OCI-LY1 (cell line): ENCODE data around the gene ASAP3.

Experiments used
- H2AFZ ChIP-seq: fragments of 200-600 bp; sonication (generic), shearing (Covaris generic); 2 replicates; pipeline ENCODE4 v1.6.0; 2014; ENCODE audit warnings: antibody characterized with exemption, mild to moderate bottlenecking, low read length
- H3F3A ChIP-seq: fragments of 200-600 bp; sonication (generic), shearing (Covaris generic); 2 replicates; pipeline ENCODE4 v1.6.0; 2014; ENCODE audit warnings: mild to moderate bottlenecking, antibody characterized with exemption, low read length, moderate library complexity; ENCODE audit not compliant: insufficient read depth
- H3K27ac ChIP-seq: fragments of 200-600 bp; sonication (generic); 2 replicates; pipeline ENCODE4 v1.5.1; 2014; ENCODE audit warnings: low read length, mixed run types, mild to moderate bottlenecking, low read depth; ENCODE audit not compliant: poor library complexity, severe bottlenecking
- H3K27me3 ChIP-seq: fragments of 200-600 bp; sonication (generic); 2 replicates; pipeline ENCODE4 v1.6.0; 2014; ENCODE audit warnings: antibody characterized with exemption, mild to moderate bottlenecking, low read length, moderate library complexity; ENCODE audit not compliant: insufficient read depth
- H3K36me3 ChIP-seq: fragments of 200-600 bp; sonication (generic); 2 replicates; pipeline ENCODE4 v1.6.1; 2014; ENCODE audit warnings: mild to moderate bottlenecking, antibody characterized with exemption, low read length, moderate library complexity, mixed read lengths; ENCODE audit not compliant: insufficient read depth
- H3K4me1 ChIP-seq: fragments of 200-600 bp; sonication (generic); 2 replicates; pipeline ENCODE4 v1.5.1; 2014; ENCODE audit warnings: mild to moderate bottlenecking, low read length, moderate library complexity; ENCODE audit not compliant: insufficient read depth, severe bottlenecking
- H3K4me2 ChIP-seq: fragments of 200-600 bp; sonication (generic), shearing (Covaris generic); 2 replicates; pipeline ENCODE4 v1.6.1; 2014; ENCODE audit warnings: low read length
- H3K4me3 ChIP-seq: fragments of 200-600 bp; sonication (generic); 2 replicates; pipeline ENCODE4 v1.5.1; 2014; ENCODE audit warnings: low read length, low read depth, mild to moderate bottlenecking, mixed read lengths; ENCODE audit not compliant: poor library complexity, severe bottlenecking
- H3K79me2 ChIP-seq: fragments of 200-600 bp; shearing (Covaris generic); 2 replicates; pipeline ENCODE4 v1.6.1; 2016; ENCODE audit warnings: mixed run types, low read length, mixed read lengths; ENCODE audit not compliant: insufficient read depth
- H3K9ac ChIP-seq: fragments of 200-600 bp; sonication (generic), shearing (Covaris generic); 2 replicates; pipeline ENCODE4 v1.6.1; 2014; ENCODE audit warnings: mild to moderate bottlenecking, low read length, mixed read lengths
- H3K9me2 ChIP-seq: fragments of 200-600 bp; sonication (generic), shearing (Covaris generic); 2 replicates; pipeline ENCODE4 v1.6.1; 2014; ENCODE audit warnings: low read depth, mild to moderate bottlenecking, low read length, mixed read lengths
- H3K9me3 ChIP-seq: fragments of 200-600 bp; shearing (Covaris generic); 2 replicates; pipeline ENCODE4 v1.6.1; 2014; ENCODE audit warnings: low read length, mixed read lengths
- H4K20me1 ChIP-seq: fragments of 200-600 bp; sonication (generic), shearing (Covaris generic); 2 replicates; pipeline ENCODE4 v1.6.0; 2016; ENCODE audit warnings: mild to moderate bottlenecking, low read length; ENCODE audit not compliant: insufficient read depth
- EZH2 ChIP-seq: fragments of 200-600 bp; sonication (generic), shearing (Covaris generic); IDR thresholded peaks from 2 replicates; pipeline ENCODE4 v1.8.0; 2017; ENCODE audit warnings: borderline replicate concordance, mixed run types, mild to moderate bottlenecking, antibody characterized with exemption, low read length, moderate library complexity, mixed read lengths
- TF ChIP-seq, protein P1 (sequence below): fragments of 200-600 bp; sonication (generic), shearing (Covaris generic); IDR thresholded peaks from 2 replicates; pipeline ENCODE4 v1.5.1; 2017; ENCODE audit warnings: mild to moderate bottlenecking, antibody characterized with exemption, low read length, moderate library complexity, mixed read lengths

The ASAP3 gene

DNA sequence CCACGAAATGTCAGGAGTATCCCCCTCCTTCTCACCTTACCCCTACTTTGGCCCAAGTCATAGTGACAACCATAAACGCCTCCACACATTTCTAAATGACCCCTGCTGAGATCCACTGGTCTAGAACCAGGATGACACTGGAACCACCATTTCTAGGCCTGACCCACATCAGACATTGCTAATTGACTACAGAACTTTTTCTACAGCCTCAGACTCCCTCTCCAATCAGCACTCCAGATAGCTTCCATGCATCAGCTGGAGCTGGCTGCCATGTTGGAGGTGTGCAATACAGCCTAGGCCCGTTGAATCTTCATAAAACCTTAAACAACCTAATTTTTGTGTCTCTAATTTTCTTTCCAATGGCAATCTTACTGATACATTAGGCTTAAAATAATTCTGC lies 78.0 kb downstream of the ASAP3 start:
- no peaks in the 10 kb centered on the region for H3K36me3 ChIP-seq
- TF ChIP-seq EZH2, result no peak
- TF ChIP-seq, protein P1, sequence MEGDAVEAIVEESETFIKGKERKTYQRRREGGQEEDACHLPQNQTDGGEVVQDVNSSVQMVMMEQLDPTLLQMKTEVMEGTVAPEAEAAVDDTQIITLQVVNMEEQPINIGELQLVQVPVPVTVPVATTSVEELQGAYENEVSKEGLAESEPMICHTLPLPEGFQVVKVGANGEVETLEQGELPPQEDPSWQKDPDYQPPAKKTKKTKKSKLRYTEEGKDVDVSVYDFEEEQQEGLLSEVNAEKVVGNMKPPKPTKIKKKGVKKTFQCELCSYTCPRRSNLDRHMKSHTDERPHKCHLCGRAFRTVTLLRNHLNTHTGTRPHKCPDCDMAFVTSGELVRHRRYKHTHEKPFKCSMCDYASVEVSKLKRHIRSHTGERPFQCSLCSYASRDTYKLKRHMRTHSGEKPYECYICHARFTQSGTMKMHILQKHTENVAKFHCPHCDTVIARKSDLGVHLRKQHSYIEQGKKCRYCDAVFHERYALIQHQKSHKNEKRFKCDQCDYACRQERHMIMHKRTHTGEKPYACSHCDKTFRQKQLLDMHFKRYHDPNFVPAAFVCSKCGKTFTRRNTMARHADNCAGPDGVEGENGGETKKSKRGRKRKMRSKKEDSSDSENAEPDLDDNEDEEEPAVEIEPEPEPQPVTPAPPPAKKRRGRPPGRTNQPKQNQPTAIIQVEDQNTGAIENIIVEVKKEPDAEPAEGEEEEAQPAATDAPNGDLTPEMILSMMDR, result no peak
- H3K4me2 ChIP-seq, result no peak overlapping the region
- H3K27ac ChIP-seq, result no peak overlapping the region
- no peaks in the 10 kb centered on the region for H3K79me2 ChIP-seq
- H3K27me3 ChIP-seq, result no peaks in the 10 kb centered on the region
- H3F3A ChIP-seq, result no peaks in the 10 kb centered on the region
- H2AFZ ChIP-seq, result no peak overlapping the region
- no peaks in the 10 kb centered on the region for H4K20me1 ChIP-seq
- H3K4me1 ChIP-seq, result peaks cover 4% of the 10 kb centered on the region
- H3K9ac ChIP-seq, result no peak overlapping the region
- no peak overlapping the region for H3K4me3 ChIP-seq
- H3K9me2 ChIP-seq, result no peaks in the 10 kb centered on the region
- H3K9me3 ChIP-seq, result no peaks in the 10 kb centered on the region

DNA sequence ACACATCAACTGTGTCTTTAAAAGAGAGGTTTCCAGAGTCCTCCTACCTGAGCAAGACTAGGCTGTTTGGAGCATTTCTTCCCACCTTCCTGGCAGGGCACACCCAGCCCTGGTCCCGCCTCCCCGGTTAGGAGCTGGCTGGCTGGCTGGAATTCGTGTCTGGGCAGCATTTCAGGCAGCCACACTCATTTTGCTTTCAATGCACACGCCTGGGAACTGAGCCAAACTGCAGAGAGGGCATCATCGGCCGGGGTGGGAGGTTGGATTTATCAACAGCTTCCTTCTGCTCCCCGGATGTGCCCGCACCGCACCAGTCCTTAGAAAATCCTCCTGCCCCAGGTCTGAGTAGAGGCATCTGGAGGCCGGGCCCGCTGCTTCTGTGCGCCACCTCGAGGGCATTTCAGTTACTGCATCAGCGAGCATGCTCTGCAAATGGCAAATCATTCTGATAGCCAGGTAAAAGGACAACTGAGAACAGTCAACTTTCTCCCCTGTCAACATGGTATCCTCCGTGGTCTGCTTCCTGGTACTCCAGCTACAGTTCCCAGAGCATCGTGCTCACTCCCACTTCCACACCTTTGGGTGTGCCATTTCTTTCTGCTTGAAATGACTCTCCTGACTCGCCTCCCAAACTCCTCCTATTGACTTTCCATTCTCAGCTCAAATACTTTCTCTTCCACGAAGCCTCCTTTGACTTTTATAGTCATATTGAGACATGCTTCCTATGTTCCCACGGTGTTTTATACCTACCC lies 80.1 kb downstream of the ASAP3 start:
- H3K9me2 ChIP-seq, result no peaks in the 10 kb centered on the region
- H3K79me2 ChIP-seq, result no peaks in the 10 kb centered on the region
- no peak overlapping the region for H2AFZ ChIP-seq
- H3K4me2 ChIP-seq, result peak overlapping the region; percentile 33; the same call in 1 of the 2 replicates
- no peak overlapping the region for H3K27ac ChIP-seq
- no peaks in the 10 kb centered on the region for H3K9me3 ChIP-seq
- H3K9ac ChIP-seq, result no peak overlapping the region; the same call in 1 of the 2 replicates
- no peaks in the 10 kb centered on the region for H4K20me1 ChIP-seq
- H3K36me3 ChIP-seq, result no peaks in the 10 kb centered on the region
- no peaks in the 10 kb centered on the region for H3F3A ChIP-seq
- H3K4me3 ChIP-seq, result no peak overlapping the region
- TF ChIP-seq, protein P1, result peak; percentile 97
- TF ChIP-seq EZH2, result no peak
- no peaks in the 10 kb centered on the region for H3K27me3 ChIP-seq
- peaks cover 4% of the 10 kb centered on the region for H3K4me1 ChIP-seq

DNA sequence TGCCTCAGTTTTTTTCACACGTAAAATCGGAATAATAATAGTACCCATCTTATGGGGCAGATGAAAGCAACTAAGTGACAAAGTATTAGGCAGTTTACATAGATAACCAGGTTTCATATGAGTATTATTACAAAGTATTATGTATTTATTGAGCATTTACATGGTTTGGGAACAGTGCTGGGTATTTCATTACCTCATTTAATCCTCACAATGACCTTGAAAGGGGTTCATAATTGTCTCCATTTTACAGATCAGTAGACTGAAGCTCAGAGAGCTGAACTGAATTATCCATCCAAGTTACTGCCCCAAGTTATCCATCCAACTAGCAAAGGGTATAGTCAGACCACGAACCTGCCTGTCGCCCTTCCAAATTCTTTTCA lies 80.6 kb downstream of the ASAP3 start:
- Histone ChIP-seq H3K9ac (no peak overlapping the region; the same call in 1 of the 2 replicates), H4K20me1 (no peaks in the 10 kb centered on the region), H3K4me1 (peaks cover 4% of the 10 kb centered on the region), H3K4me3 (no peak overlapping the region), H2AFZ (no peak overlapping the region), H3K27ac (no peak overlapping the region), H3K9me2 (no peaks in the 10 kb centered on the region), H3K9me3 (no peaks in the 10 kb centered on the region), H3K4me2 (no peak overlapping the region), H3K27me3 (no peaks in the 10 kb centered on the region), H3K79me2 (no peaks in the 10 kb centered on the region), H3K36me3 (no peaks in the 10 kb centered on the region), H3F3A (no peaks in the 10 kb centered on the region)
- no peak for TF ChIP-seq EZH2
- TF ChIP-seq, protein P1, result no peak
